Pancreas (tissue), 10 donors: Measurements from ENCODE around the gene SERPINA1. TPM values are rescaled to one million over a fixed set of nuclear protein-coding genes. Genes with fewer than 3 reads are reported as not detected.

Experiments used
- ATAC-seq, 4 donors: fragments of 200-7000 bp; cut with Tn5 transposase; one replicate each; pipeline versions ENCODE4 v1.8.0 to v1.9.1; 2020; ENCODE audit warnings: mild to moderate bottlenecking in 4 of 4, moderate library complexity in 4 of 4
- DNase-seq, 6 donors: peaks; one replicate each; pipeline ENCODE4 v3.0.0-alpha.2; 2020
- FAIRE-seq: peaks from 2 replicates; lab custom pipeline; 2012; peaks lifted over from hg19 to GRCh38; lab: Jason Lieb, UNC
- H3K27ac ChIP-seq, 4 donors: fragments of 200-600 bp; sonication (generic); 1 replicate in 3 of 4; 2 replicates in 1 of 4; pipeline versions ENCODE4 v1.5.0 to v1.8.0; 2020
- H3K27me3 ChIP-seq, 4 donors: fragments of 200-600 bp; one replicate each; pipeline ENCODE4 v1.8.0; 2021
- H3K36me3 ChIP-seq, 3 donors: fragments of 200-600 bp; sonication (generic) in 1 of 3; one replicate each; pipeline versions ENCODE4 v1.5.0 to v1.8.0; 2020 to 2021
- H3K4me1 ChIP-seq, 3 donors: fragments of 200-600 bp; one replicate each; pipeline ENCODE4 v1.8.0; 2021
- H3K4me3 ChIP-seq, 4 donors: fragments of 200-600 bp; sonication (generic) in 2 of 4; one replicate each; pipeline versions ENCODE4 v1.5.0 to v1.8.0; 2020 to 2021
- H3K9me3 ChIP-seq, 4 donors: fragments of 200-600 bp; one replicate each; pipeline ENCODE4 v1.8.0; 2021
- WGBS, 2 donors: extraction: QIAGEN DNeasy Blood & Tissue Kit; methylation state at CpG; one replicate each; pipeline ENCODE4 v1.1.7; 2013; 5-methylcytosine and 5-hydroxymethylcytosine counted together
- intact Hi-C, 3 donors: fragments of 100-400 bp; cut with DNase I; formaldehyde crosslinking; loops; one replicate each; pipeline versions ENCODE4 v1.11.1 to v1.14.2; 2022
- polyA plus RNA-seq, 2 donors: library from polyadenylated mRNA; stranded (reverse); fragments of 200-250 nt; gene quantifications; one replicate each; pipeline ENCODE4 v1.2.3, GENCODE V29; 2013
- total RNA-seq, 6 donors: library from RNA; stranded (reverse); fragmentation: NEBNext Ultra II Directional in 4 of 6; extraction: Animal tissue kit (Norgen Biotek cat#: 25700) in 4 of 6; gene quantifications; one replicate each; pipeline versions ENCODE4 v1.2.1 to v1.2.4, GENCODE V29; 2021 to 2023
- TF ChIP-seq, protein P1 (sequence below), 4 donors: fragments of 200-600 bp; sonication (generic) in 3 of 4; IDR thresholded peaks; one replicate each; pipeline versions ENCODE4 v1.5.0 to v1.8.0; 2021; ENCODE audit warnings: antibody characterized with exemption in 4 of 4
- donor health status: healthy with polysubstance abuse.
- donor health status: DM: no; HTN: no; CAD: no; lungs with moderate emphysema.
- donor health status: DM: no; HTN: no; CAD: no.
- donor health status: control.
- donor health status: control.
- donor health status: Bipolar disorder and iron deficiency.
- donor health status: DM: yes; HTN: yes; CAD: no.
- donor health status: DM: no; HTN: no; CAD: no.
- donor health status: DM: no; HTN: no; CAD: no.
- donor health status: DM: yes; HTN: yes; CAD: no.

The SERPINA1 gene
- total and polyA plus RNA-seq, 8 donors, result 45.0 to 328 (median 170) TPM

DNA sequence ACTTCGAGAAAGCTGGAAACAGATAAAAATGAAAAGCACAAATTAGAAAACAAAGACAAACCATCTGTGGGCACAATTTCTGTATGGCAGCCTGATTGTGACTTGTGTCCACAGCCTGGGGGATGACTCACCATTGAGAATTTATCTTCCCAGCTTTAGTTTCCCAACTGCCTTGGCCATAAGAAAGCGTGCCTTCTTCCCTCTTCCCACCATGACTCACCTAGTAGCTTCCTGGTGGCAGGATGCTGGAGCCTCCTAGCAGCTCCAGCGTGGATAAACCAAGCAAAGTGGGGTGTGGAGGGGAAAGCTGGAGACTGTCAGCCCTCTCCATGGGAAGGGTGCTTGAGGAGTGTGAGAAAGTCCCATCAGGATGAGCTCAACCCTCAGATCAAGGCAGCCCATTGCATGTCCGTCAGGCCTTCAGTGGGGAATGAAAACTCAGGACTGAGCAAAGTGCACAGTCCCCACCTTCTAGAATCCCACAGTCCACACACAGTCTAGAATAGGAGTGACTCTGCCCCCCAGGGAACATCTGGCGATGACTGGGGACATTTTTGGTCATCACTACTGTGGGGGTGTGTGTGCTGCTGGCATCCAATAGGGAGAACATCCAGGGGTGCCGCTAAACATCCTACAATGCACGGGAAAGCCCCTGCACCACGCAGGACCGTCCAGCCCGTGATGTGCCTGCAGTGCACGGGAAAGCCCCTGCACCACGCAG lies 42.9 kb downstream of the SERPINA1 start:
- TF ChIP-seq, protein P1, sequence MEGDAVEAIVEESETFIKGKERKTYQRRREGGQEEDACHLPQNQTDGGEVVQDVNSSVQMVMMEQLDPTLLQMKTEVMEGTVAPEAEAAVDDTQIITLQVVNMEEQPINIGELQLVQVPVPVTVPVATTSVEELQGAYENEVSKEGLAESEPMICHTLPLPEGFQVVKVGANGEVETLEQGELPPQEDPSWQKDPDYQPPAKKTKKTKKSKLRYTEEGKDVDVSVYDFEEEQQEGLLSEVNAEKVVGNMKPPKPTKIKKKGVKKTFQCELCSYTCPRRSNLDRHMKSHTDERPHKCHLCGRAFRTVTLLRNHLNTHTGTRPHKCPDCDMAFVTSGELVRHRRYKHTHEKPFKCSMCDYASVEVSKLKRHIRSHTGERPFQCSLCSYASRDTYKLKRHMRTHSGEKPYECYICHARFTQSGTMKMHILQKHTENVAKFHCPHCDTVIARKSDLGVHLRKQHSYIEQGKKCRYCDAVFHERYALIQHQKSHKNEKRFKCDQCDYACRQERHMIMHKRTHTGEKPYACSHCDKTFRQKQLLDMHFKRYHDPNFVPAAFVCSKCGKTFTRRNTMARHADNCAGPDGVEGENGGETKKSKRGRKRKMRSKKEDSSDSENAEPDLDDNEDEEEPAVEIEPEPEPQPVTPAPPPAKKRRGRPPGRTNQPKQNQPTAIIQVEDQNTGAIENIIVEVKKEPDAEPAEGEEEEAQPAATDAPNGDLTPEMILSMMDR (IDR thresholded peaks at IDR 0.05), result no peak
- no peaks in the 10 kb centered on the region for H3K27me3 ChIP-seq
- FAIRE-seq (no peak), DNase-seq (no peak), ATAC-seq (peak in 1 of 4 donors; percentile 22)
- intact Hi-C loops, result no loop called here
- 53 to 67% methylated on average over 12 of the region's 12 CpGs for WGBS, 2 donors
- no peaks in the 10 kb centered on the region for H3K4me1 ChIP-seq
- H3K36me3 ChIP-seq, result no peaks in the 10 kb centered on the region
- H3K27ac ChIP-seq, result no peak overlapping the region
- H3K4me3 ChIP-seq, result no peak overlapping the region
- no peaks in the 10 kb centered on the region for H3K9me3 ChIP-seq

- Histone ChIP-seq H3K36me3 (no peaks in the 10 kb centered on the region), H3K27me3 (no peaks in the 10 kb centered on the region), H3K4me1 (no peaks in the 10 kb centered on the region), H3K9me3 (no peaks in the 10 kb centered on the region), H3K27ac (no peak overlapping the region), H3K4me3 (no peak overlapping the region)
- TF ChIP-seq, protein P1 (IDR thresholded peaks at IDR 0.05), result no peak
- no peak for FAIRE-seq
- ATAC-seq, result no peak
- intact Hi-C loops, result no loop called here
- DNase-seq, result no peak
- WGBS, 2 donors, result 68 to 84% methylated on average over 3 of the region's 3 CpGs
Measured at GRCh38 chr14:94344389-94344788, 44.0 kb downstream of the SERPINA1 start.

GRCh38 chr14:94343238-94344005 lies 45.0 kb downstream of the SERPINA1 start:
- DNase-seq (no peak), ATAC-seq (no peak), FAIRE-seq (no peak)
- no peaks in the 10 kb centered on the region for H3K9me3 ChIP-seq
- TF ChIP-seq, protein P1 (IDR thresholded peaks at IDR 0.05), result no peak
- no peaks in the 10 kb centered on the region for H3K36me3 ChIP-seq
- 70 to 87% methylated on average over 8 of the region's 8 CpGs for WGBS, 2 donors
- no peaks in the 10 kb centered on the region for H3K4me1 ChIP-seq
- intact Hi-C loops, result no loop called here
- H3K27ac ChIP-seq, result no peak overlapping the region
- no peaks in the 10 kb centered on the region for H3K27me3 ChIP-seq
- no peak overlapping the region for H3K4me3 ChIP-seq

GRCh38 chr14:94342334-94342934 lies 46.0 kb downstream of the SERPINA1 start:
- peak overlapping the region in 2 of 4 donors; percentile 20 to 50 for H3K27ac ChIP-seq
- H3K9me3 ChIP-seq, result no peaks in the 10 kb centered on the region
- TF ChIP-seq, protein P1 (IDR thresholded peaks at IDR 0.05), result no peak
- H3K36me3 ChIP-seq, result no peaks in the 10 kb centered on the region
- no peaks in the 10 kb centered on the region for H3K4me1 ChIP-seq
- ATAC-seq (peak; percentile 86 to 93 (median 89)), FAIRE-seq (no peak), DNase-seq (peak; percentile 66 to 88 (median 78))
- 24 to 33% methylated on average over 2 of the region's 2 CpGs for WGBS, 2 donors
- no peak overlapping the region for H3K4me3 ChIP-seq
- no peaks in the 10 kb centered on the region for H3K27me3 ChIP-seq
- intact Hi-C loops, result no loop called here
